ENCODE data around the gene LYZ. TPM values are rescaled to one million over a fixed set of nuclear protein-coding genes. Genes with fewer than 3 reads are reported as not detected.
"Not testable (repeated sequence)": the region's sequence is repeated elsewhere in the genome, so short reads cannot be mapped to it uniquely, and the experiment has no call there.

Gene LYZ
- 10 to 100 TPM; 26.6 to 27.3 TPM for total RNA-seq

DNA sequence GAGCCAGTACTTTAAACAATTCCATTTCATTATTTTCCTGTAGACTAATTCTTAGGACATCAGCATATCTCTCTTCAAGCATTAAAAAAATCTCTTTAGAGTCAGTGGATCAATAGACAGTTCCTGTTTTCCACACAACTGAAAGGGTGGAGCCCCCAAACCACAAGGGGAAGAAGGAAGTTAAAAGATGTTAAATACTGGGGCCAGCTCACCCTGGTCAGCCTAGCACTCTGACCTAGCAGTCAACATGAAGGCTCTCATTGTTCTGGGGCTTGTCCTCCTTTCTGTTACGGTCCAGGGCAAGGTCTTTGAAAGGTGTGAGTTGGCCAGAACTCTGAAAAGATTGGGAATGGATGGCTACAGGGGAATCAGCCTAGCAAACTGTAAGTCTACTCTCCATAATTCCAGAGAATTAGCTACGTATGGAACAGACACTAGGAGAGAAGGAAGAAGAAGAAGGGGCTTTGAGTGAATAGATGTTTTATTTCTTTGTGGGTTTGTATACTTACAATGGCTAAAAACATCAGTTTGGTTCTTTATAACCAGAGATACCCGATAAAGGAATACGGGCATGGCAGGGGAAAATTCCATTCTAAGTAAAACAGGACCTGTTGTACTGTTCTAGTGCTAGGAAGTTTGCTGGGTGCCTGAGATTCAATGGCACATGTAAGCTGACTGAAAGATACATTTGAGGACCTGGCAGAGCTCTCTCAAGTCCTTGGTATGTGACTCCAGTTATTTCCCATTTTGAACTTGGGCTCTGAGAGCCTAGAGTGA lies at the start of gene LYZ:
LYZ (plus strand) TSS at position 220 of the 777 bp plus-strand sequence; CDS start at position 248, 28 bp downstream.
- no peak for TF ChIP-seq POLR2A (IDR thresholded peaks at IDR 0.05)
- no peak for TF ChIP-seq CTCF (IDR thresholded peaks at IDR 0.05)
- no peak for TF ChIP-seq POLR2AphosphoS5 (IDR thresholded peaks at IDR 0.05)
- intact Hi-C loops (cut with DNase I): no loop called here
- H3K36me3 ChIP-seq: no peaks in the 10 kb centered on the region
- no peaks in the 10 kb centered on the region for H3K4me1 ChIP-seq (replicated peaks)
- H3K9me3 ChIP-seq: no peaks in the 10 kb centered on the region
- no peak for DNase-seq (ENCODE audit: low spot score)
- no peak within 1 kb of the TSS for H3K4me3 ChIP-seq
- no peaks in the 10 kb centered on the region for H3K27me3 ChIP-seq (replicated peaks; ENCODE audit: insufficient read depth)
- 78% methylated on average over 4 of the region's 4 CpGs for WGBS
- no peak within 1 kb of the TSS for H3K27ac ChIP-seq

DNA sequence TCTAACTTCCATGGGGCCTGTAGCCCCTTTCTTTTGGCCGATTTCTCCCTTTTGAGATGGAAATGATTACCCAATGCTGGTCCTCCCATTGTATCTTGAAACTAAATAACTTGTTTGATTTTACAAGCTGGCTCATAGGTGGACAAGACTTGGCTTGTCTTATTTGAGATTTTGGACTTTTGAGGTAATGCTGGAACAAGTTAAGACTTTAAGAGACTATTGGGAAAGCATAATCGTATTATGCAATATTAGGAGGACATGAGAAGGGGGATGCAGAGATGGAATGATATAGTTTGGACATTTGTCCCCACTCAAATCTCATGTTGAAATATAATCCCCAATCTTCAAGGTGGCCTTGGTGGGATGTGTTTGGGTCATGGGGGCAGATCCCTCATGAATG lies 49.2 kb upstream of the LYZ start:
- intact Hi-C loops (cut with DNase I): no loop called here
- Histone ChIP-seq H3K4me3 (no peak overlapping the region), H3K27me3 (replicated peaks; ENCODE audit: insufficient read depth) (no peaks in the 10 kb centered on the region), H3K27ac (no peak overlapping the region), H3K36me3 (no peaks in the 10 kb centered on the region), H3K4me1 (replicated peaks) (no peaks in the 10 kb centered on the region), H3K9me3 (no peaks in the 10 kb centered on the region)
- WGBS: 54% methylated on average over 2 of the region's 2 CpGs
- no peak for TF ChIP-seq CTCF (IDR thresholded peaks at IDR 0.05)
- no peak for TF ChIP-seq POLR2A (IDR thresholded peaks at IDR 0.05)
- DNase-seq (ENCODE audit: low spot score): no peak

DNA sequence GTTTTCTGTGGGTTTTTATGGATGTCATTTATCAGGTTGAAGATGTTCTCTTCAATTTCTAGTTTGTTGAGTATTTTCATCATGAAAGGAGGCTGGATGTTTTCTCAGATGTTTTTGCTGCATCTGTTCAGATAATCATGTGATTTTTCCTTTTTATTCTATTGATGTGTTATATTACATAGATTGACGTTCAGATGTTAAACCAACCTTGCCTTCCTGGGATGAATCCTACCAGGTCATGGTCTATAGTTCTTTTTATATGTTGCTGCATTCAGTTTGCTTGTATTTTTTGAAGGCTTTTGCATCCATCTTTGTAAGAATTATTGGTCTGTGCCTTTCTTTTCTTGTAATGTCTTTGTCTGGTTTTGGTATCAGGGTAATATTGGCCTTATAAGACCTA lies 43.9 kb upstream of the LYZ start:
- H3K27me3 ChIP-seq (replicated peaks; ENCODE audit: insufficient read depth): no peaks in the 10 kb centered on the region
- intact Hi-C loops (cut with DNase I): no loop called here
- no peaks in the 10 kb centered on the region for H3K9me3 ChIP-seq
- DNase-seq (ENCODE audit: low spot score): no peak
- no peak for TF ChIP-seq POLR2AphosphoS5 (IDR thresholded peaks at IDR 0.05)
- TF ChIP-seq CTCF (IDR thresholded peaks at IDR 0.05): no peak
- TF ChIP-seq POLR2A (IDR thresholded peaks at IDR 0.05): no peak
- H3K4me3 ChIP-seq: no peak overlapping the region
- no peaks in the 10 kb centered on the region for H3K4me1 ChIP-seq (replicated peaks)
- no peaks in the 10 kb centered on the region for H3K36me3 ChIP-seq
- 91% methylated on average over 1 of the region's 1 CpG for WGBS
- H3K27ac ChIP-seq: no peak overlapping the region

DNA sequence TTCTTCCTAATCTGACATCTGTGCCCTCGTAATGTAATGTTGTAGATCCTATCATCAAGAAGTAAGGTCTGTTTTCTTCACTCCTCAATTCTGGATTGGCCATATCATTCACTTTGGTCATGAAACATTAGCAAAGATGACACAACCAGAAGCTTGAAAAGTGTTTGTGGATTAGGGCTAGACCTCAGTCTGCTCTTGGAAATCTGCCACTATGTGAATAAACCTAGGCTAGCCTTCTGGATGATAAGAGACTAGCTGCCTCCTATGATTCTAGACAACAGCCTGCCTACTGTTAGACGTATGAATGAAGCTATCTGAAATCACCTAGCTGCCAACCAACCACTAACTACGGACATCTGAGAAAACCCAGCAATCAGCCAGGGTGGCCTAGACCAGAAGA lies 38.7 kb upstream of the LYZ start:
- H3K36me3 ChIP-seq: no peaks in the 10 kb centered on the region
- DNase-seq (ENCODE audit: low spot score): no peak
- 77% methylated on average over 3 of the region's 3 CpGs for WGBS
- H3K4me3 ChIP-seq: no peak overlapping the region
- H3K4me1 ChIP-seq (replicated peaks): no peaks in the 10 kb centered on the region
- no peaks in the 10 kb centered on the region for H3K27me3 ChIP-seq (replicated peaks; ENCODE audit: insufficient read depth)
- H3K27ac ChIP-seq: no peak overlapping the region
- H3K9me3 ChIP-seq: no peaks in the 10 kb centered on the region
- TF ChIP-seq POLR2AphosphoS5 (IDR thresholded peaks at IDR 0.05): no peak
- TF ChIP-seq POLR2A (IDR thresholded peaks at IDR 0.05): no peak
- no peak for TF ChIP-seq CTCF (IDR thresholded peaks at IDR 0.05)
- intact Hi-C loops (cut with DNase I): no loop called here

DNA sequence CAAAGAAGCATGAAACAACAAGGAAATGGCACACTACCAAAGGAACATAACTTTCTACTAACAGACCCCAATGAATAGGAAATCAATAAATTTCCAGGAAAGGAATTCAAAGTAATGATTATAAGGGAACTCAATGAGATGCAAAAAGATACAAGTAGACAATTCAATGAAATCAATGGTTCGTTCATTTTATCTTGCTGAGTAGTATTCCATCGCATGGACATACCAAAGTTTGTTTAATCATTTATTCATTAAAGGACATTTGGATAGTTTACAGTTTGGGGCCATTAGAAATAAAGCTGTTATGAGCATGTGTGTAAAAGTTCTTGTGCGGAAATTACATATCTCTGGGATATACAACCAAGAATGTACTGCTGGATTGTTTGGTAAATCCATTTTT lies 35.0 kb upstream of the LYZ start:
- no peak overlapping the region for H3K4me3 ChIP-seq

DNA sequence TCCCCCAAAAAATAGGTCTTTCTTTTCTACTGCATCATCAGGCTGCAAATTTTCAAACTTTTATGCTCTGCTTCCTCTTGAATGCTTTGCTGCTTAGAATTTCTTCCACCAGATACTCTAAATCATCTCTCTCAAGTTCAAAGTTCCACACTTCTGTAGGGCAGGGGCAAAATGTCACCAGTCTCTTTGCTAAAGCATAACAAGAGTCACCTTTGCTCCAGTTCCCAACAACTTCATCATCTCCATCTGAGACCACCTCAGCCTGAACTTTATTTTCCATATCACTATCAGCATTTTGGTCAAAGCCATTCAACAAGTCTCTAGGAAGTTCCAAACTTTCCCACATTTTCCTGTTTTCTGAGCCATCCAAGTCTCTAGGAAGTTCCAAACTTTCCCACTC lies 31.4 kb upstream of the LYZ start:
- intact Hi-C loops (cut with DNase I); H3K27me3 ChIP-seq (replicated peaks; ENCODE audit: insufficient read depth); H3K36me3 ChIP-seq; H3K27ac ChIP-seq; H3K9me3 ChIP-seq; H3K4me3 ChIP-seq; DNase-seq (ENCODE audit: low spot score); H3K4me1 ChIP-seq (replicated peaks): not testable (repeated sequence)

More for the DNA sequence above, 35.0 kb upstream of the LYZ start:
- WGBS: over 99% methylated on average over 3 of the region's 3 CpGs
- intact Hi-C loops (cut with DNase I): no loop called here
- Histone ChIP-seq H3K27me3 (replicated peaks; ENCODE audit: insufficient read depth) (no peaks in the 10 kb centered on the region), H3K36me3 (no peaks in the 10 kb centered on the region), H3K4me1 (replicated peaks) (no peaks in the 10 kb centered on the region), H3K27ac (no peak overlapping the region), H3K9me3 (no peaks in the 10 kb centered on the region)
- no peak for TF ChIP-seq POLR2AphosphoS5 (IDR thresholded peaks at IDR 0.05)
- TF ChIP-seq CTCF (IDR thresholded peaks at IDR 0.05): no peak
- TF ChIP-seq POLR2A (IDR thresholded peaks at IDR 0.05): no peak
- no peak for DNase-seq (ENCODE audit: low spot score)

DNA sequence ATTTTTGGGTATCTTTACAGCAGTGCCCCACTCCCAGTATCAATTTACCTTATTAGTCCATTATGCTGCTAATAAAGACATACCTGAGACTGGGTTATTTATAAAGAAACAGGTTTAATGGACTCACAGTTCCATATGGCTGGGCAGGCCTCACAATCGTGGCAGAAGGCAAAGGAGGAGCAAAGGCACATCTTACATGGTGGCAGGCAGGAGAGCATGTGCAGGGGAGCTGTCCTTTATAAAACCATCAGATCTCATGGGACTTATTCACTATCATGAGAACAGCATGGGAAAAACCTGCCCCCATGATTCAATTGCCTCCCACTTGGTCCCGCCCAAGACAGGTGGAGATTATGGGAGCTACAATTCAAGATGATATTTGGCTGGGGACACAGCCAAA lies 30.9 kb upstream of the LYZ start:
- H3K36me3 ChIP-seq; H3K27ac ChIP-seq; H3K27me3 ChIP-seq (replicated peaks; ENCODE audit: insufficient read depth); DNase-seq (ENCODE audit: low spot score); H3K4me1 ChIP-seq (replicated peaks); intact Hi-C loops (cut with DNase I); H3K4me3 ChIP-seq; H3K9me3 ChIP-seq: not testable (repeated sequence)
- 77% methylated on average over 2 of the region's 2 CpGs for WGBS
